Naive thymus-derived CD4-positive, alpha-beta T cell (primary cell): ENCODE results near the gene TMEM120A. TPM values are rescaled to one million over a fixed set of nuclear protein-coding genes. Genes with fewer than 3 reads are reported as not detected.

Experiments used
- ATAC-seq: fragments of 150-1000 bp; cut with Tn5 transposase; 2 replicates; pipeline ENCODE4 v1.10.0; 2021; ENCODE audit warnings: mild to moderate bottlenecking, moderate library complexity
- CTCF ChIA-PET: fragments of 350-600 bp; sonication (Branson Sonifier 250); formaldehyde crosslinking; loops from one replicate; lab custom pipeline; 2021; ENCODE audit warnings: antibody characterized with exemption; lab: Charles Lee
- POLR2A ChIA-PET: fragments of 350-600 bp; sonication (Branson Sonifier 250); formaldehyde crosslinking; loops from one replicate; lab custom pipeline; 2021; ENCODE audit warnings: antibody characterized with exemption, inconsistent platforms; lab: Charles Lee
- DNase-seq, 9 donors: peaks; one replicate each; pipeline versions ENCODE4 v3.0.0 to v3.0.0-alpha.2; 2020 to 2022; ENCODE audit warnings: mixed read lengths in 1 of 9
- H3K27ac ChIP-seq: one replicate; pipeline ENCODE4 v1.7.0; 2013; ENCODE audit warnings: mild to moderate bottlenecking, low read depth, low read length, moderate library complexity
- H3K27me3 ChIP-seq, 2 donors: one replicate each; pipeline ENCODE4 v1.7.0; 2013; ENCODE audit warnings: low read length in 2 of 2, mild to moderate bottlenecking in 2 of 2, moderate library complexity in 2 of 2; ENCODE audit not compliant: control insufficient read depth in 2 of 2, insufficient read depth in 2 of 2
- H3K36me3 ChIP-seq, 3 experiments: 1 replicate in 2 of 3; 2 replicates in 1 of 3; pipeline ENCODE4 v1.7.0; 2013; ENCODE audit warnings: low read length in 3 of 3, mild to moderate bottlenecking in 3 of 3, moderate library complexity in 1 of 3; ENCODE audit not compliant: insufficient read depth in 3 of 3, control insufficient read depth in 2 of 3
- H3K4me1 ChIP-seq, 2 donors: one replicate each; pipeline ENCODE4 v1.7.0; 2013; ENCODE audit warnings: low read length in 2 of 2, mild to moderate bottlenecking in 2 of 2, moderate library complexity in 1 of 2; ENCODE audit not compliant: control insufficient read depth in 2 of 2, insufficient read depth in 2 of 2
- H3K4me3 ChIP-seq: 2 replicates; pipeline ENCODE4 v1.7.0; 2013; ENCODE audit warnings: mild to moderate bottlenecking, low read length
- H3K9me3 ChIP-seq, 3 experiments: 1 replicate in 2 of 3; 2 replicates in 1 of 3; pipeline ENCODE4 v1.7.0; 2013; ENCODE audit warnings: low read length in 3 of 3; ENCODE audit not compliant: control insufficient read depth in 2 of 3
- H3K27ac Mint-ChIP-seq, 9 donors: one replicate each; pipeline ENCODE4 v1.8.0; 2020 to 2022; ENCODE audit warnings: mixed read lengths in 9 of 9, mild to moderate bottlenecking in 8 of 9, moderate library complexity in 5 of 9, inconsistent platforms in 2 of 9
- H3K27me3 Mint-ChIP-seq, 5 donors: one replicate each; pipeline ENCODE4 v1.8.0; 2021 to 2022; ENCODE audit warnings: mixed read lengths in 5 of 5, mild to moderate bottlenecking in 1 of 5
- H3K36me3 Mint-ChIP-seq, 5 donors: one replicate each; pipeline ENCODE4 v1.8.0; 2020 to 2022; ENCODE audit warnings: mixed read lengths in 5 of 5, mild to moderate bottlenecking in 3 of 5, inconsistent platforms in 1 of 5
- H3K4me1 Mint-ChIP-seq, 7 donors: one replicate each; pipeline ENCODE4 v1.8.0; 2020 to 2022; ENCODE audit warnings: mixed read lengths in 7 of 7, mild to moderate bottlenecking in 3 of 7, inconsistent platforms in 1 of 7
- H3K4me3 Mint-ChIP-seq, 10 donors: one replicate each; pipeline ENCODE4 v1.8.0; 2020 to 2022; ENCODE audit warnings: mild to moderate bottlenecking in 10 of 10, mixed read lengths in 10 of 10, moderate library complexity in 6 of 10, inconsistent platforms in 2 of 10
- H3K9me3 Mint-ChIP-seq, 11 donors: one replicate each; pipeline ENCODE4 v1.8.0; 2020 to 2022; ENCODE audit warnings: mixed read lengths in 11 of 11, mild to moderate bottlenecking in 4 of 11, inconsistent platforms in 1 of 11, moderate library complexity in 1 of 11
- intact Hi-C, 2 donors: fragments of 100-400 bp; cut with micrococcal nuclease; formaldehyde crosslinking; loops; one replicate each; pipeline ENCODE4 v1.15.1; 2023
- polyA plus RNA-seq, 2 donors: library from polyadenylated mRNA; unstranded; fragments of 300-500 nt; fragmentation: Illumina TruSeq; gene quantifications; one replicate each; pipeline ENCODE4 v1.2.3, GENCODE V29; 2021
- total RNA-seq, 6 experiments: library from RNA in 5 of 6; stranded (reverse) in 5 of 6; gene quantifications; 1 replicate in 5 of 6; 2 replicates in 1 of 6; pipeline ENCODE4 v1.2.3 and lab custom pipeline; 2021 to 2026

The TMEM120A gene
- total and polyA plus RNA-seq, 7 experiments from 2014 or later, result 19.1 to 38.6 (median 25.2) TPM

- H3K4me3 Mint-ChIP-seq, result no peak overlapping the region
- H3K27me3 ChIP-seq, result no peaks in the 10 kb centered on the region
- H3K9me3 Mint-ChIP-seq, result no peaks in the 10 kb centered on the region
- no peak for ATAC-seq
- no peak overlapping the region for H3K27ac ChIP-seq
- peaks cover 0 to 21% (median 14%) of the 10 kb centered on the region in 7 donors for H3K4me1 Mint-ChIP-seq
- H3K4me3 ChIP-seq, result no peak overlapping the region
- H3K27ac Mint-ChIP-seq, result no peak overlapping the region
- DNase-seq, result no peak
- ChIA-PET POLR2A (no interaction called here), CTCF (no interaction called here)
- intact Hi-C loops, result no loop called here
- H3K27me3 Mint-ChIP-seq, result no peaks in the 10 kb centered on the region
- H3K36me3 Mint-ChIP-seq, result peaks cover 5 to 40% (median 13%) of the 10 kb centered on the region in 5 donors
- H3K9me3 ChIP-seq, result no peaks in the 10 kb centered on the region
- no peaks in the 10 kb centered on the region for H3K4me1 ChIP-seq
- peaks cover 0 to 31% (median 4%) of the 10 kb centered on the region in 3 experiments for H3K36me3 ChIP-seq
Measured at GRCh38 chr7:76000566-76000965, 6.2 kb upstream of the TMEM120A start.

- intact Hi-C loops, result no loop called here
- ATAC-seq, result no peak
- H3K4me1 Mint-ChIP-seq, result peaks cover 0 to 25% (median 19%) of the 10 kb centered on the region in 7 donors
- H3K9me3 ChIP-seq, result no peaks in the 10 kb centered on the region
- H3K4me1 ChIP-seq, result peaks cover 6 to 10% of the 10 kb centered on the region in 2 donors
- H3K36me3 ChIP-seq, result peaks cover 0 to 20% (median 0%) of the 10 kb centered on the region in 3 experiments
- no peaks in the 10 kb centered on the region for H3K27me3 ChIP-seq
- no peak for DNase-seq
- ChIA-PET CTCF (interaction anchor here (1.5 kb wide), 1 partner anchor 22 kb away, joined by 7 read pairs; no protein-coding TSS in a partner anchor), POLR2A (interaction anchor here (1.6 kb wide), 1 partner anchor 84 kb away, joined by 4 read pairs; the partner anchor contains the start of gene POR)
- H3K27ac Mint-ChIP-seq, result no peak overlapping the region
- no peaks in the 10 kb centered on the region for H3K27me3 Mint-ChIP-seq
- H3K4me3 ChIP-seq, result no peak overlapping the region
- H3K36me3 Mint-ChIP-seq, result peaks cover 0 to 29% (median 6%) of the 10 kb centered on the region in 5 donors
- H3K27ac ChIP-seq, result no peak overlapping the region
- H3K9me3 Mint-ChIP-seq, result no peaks in the 10 kb centered on the region
- no peak overlapping the region for H3K4me3 Mint-ChIP-seq
Measured at GRCh38 chr7:75998038-75998437, 3.6 kb upstream of the TMEM120A start.

GRCh38 chr7:75996476-75996875 lies 2.1 kb upstream of the TMEM120A start:
- Histone ChIP-seq H3K4me1 (peaks cover 6 to 10% of the 10 kb centered on the region in 2 donors), H3K4me3 (no peak overlapping the region), H3K27me3 (no peaks in the 10 kb centered on the region), H3K36me3 (peaks cover 0 to 18% (median 0%) of the 10 kb centered on the region in 3 experiments), H3K9me3 (no peaks in the 10 kb centered on the region), H3K27ac (no peak overlapping the region)
- DNase-seq, result no peak
- ChIA-PET CTCF (interaction anchor here (1.5 kb wide), 1 partner anchor 24 kb away, joined by 7 read pairs; no protein-coding TSS in a partner anchor), POLR2A (interaction anchor here (1.1 kb wide), 1 partner anchor 12 kb away, joined by 3 read pairs; no protein-coding TSS in a partner anchor)
- Mint-ChIP-seq H3K27me3 (no peaks in the 10 kb centered on the region), H3K4me3 (peak overlapping the region in 3 of 10 donors; percentile 1 to 67 (median 26)), H3K4me1 (peaks cover 5 to 28% (median 24%) of the 10 kb centered on the region in 7 donors), H3K36me3 (peaks cover 0 to 23% (median 4%) of the 10 kb centered on the region in 5 donors), H3K9me3 (no peaks in the 10 kb centered on the region), H3K27ac (peak overlapping the region in 3 of 9 donors; percentile 14 to 28 (median 24))
- intact Hi-C loops, result no loop called here
- no peak for ATAC-seq

GRCh38 chr7:75995996-75996395 lies 1.6 kb upstream of the TMEM120A start:
- peaks cover 0 to 18% (median 0%) of the 10 kb centered on the region in 3 experiments for H3K36me3 ChIP-seq
- H3K4me1 ChIP-seq, result peaks cover 6 to 10% of the 10 kb centered on the region in 2 donors
- H3K27me3 ChIP-seq, result no peaks in the 10 kb centered on the region
- Mint-ChIP-seq H3K4me3 (peak overlapping the region in 8 of 10 donors; percentile 1 to 82 (median 54)), H3K4me1 (peaks cover 5 to 28% (median 25%) of the 10 kb centered on the region in 7 donors), H3K27ac (peak overlapping the region in 2 of 9 donors; percentile 24 to 28), H3K9me3 (no peaks in the 10 kb centered on the region), H3K36me3 (peaks cover 0 to 21% (median 4%) of the 10 kb centered on the region in 5 donors), H3K27me3 (no peaks in the 10 kb centered on the region)
- CTCF ChIA-PET, result no interaction called here
- no peak overlapping the region for H3K27ac ChIP-seq
- intact Hi-C loops, result no loop called here
- ATAC-seq, result no peak
- H3K9me3 ChIP-seq, result no peaks in the 10 kb centered on the region
- no peak for DNase-seq
- POLR2A ChIA-PET, result interaction anchor here (0.6 to 1.1 kb wide), 2 partner anchors 13 to 94 kb away, joined by 3 to 4 read pairs; no protein-coding TSS in a partner anchor
- no peak overlapping the region for H3K4me3 ChIP-seq

GRCh38 chr7:75995052-75995471 lies 667 bp upstream of the TMEM120A start:
- Mint-ChIP-seq H3K4me3 (peak overlapping the region; percentile 62 to 82 (median 75)), H3K36me3 (peaks cover 0 to 21% (median 4%) of the 10 kb centered on the region in 5 donors), H3K27ac (peak overlapping the region in 3 of 9 donors; percentile 48 to 65 (median 51)), H3K9me3 (peaks cover 0 to 1% (median 0%) of the 10 kb centered on the region in 11 donors), H3K27me3 (no peaks in the 10 kb centered on the region), H3K4me1 (peaks cover 12 to 32% (median 29%) of the 10 kb centered on the region in 7 donors)
- DNase-seq (no peak), ATAC-seq (no peak)
- no peaks in the 10 kb centered on the region for H3K9me3 ChIP-seq
- H3K27ac ChIP-seq, result peak overlapping the region; percentile 49
- POLR2A ChIA-PET, result interaction anchor here (1.0 to 1.9 kb wide), 3 partner anchors 53 to 117 kb away, joined by 4 to 7 read pairs (median 5); partner anchors contain the start of genes MDH2, RHBDD2 and STYXL1
- H3K36me3 ChIP-seq, result peaks cover 0 to 9% (median 0%) of the 10 kb centered on the region in 3 experiments
- peaks cover 6 to 10% of the 10 kb centered on the region in 2 donors for H3K4me1 ChIP-seq
- no peaks in the 10 kb centered on the region for H3K27me3 ChIP-seq
- CTCF ChIA-PET, result interaction anchor here (0.5 kb wide), 1 partner anchor 364 kb away, joined by 3 read pairs; the partner anchor contains the start of gene YWHAG
- intact Hi-C loops, result no loop called here
- H3K4me3 ChIP-seq, result peak overlapping the region; percentile 84

- Mint-ChIP-seq H3K4me1 (peaks cover 12 to 40% (median 34%) of the 10 kb centered on the region in 7 donors), H3K36me3 (peaks cover 0 to 18% (median 4%) of the 10 kb centered on the region in 5 donors), H3K27me3 (no peaks in the 10 kb centered on the region), H3K27ac (peak overlapping the region in 4 of 9 donors; percentile 23 to 55 (median 46)), H3K9me3 (peaks cover 0 to 1% (median 0%) of the 10 kb centered on the region in 11 donors), H3K4me3 (peak overlapping the region; percentile 58 to 82 (median 74))
- Histone ChIP-seq H3K27ac (peak overlapping the region; percentile 80), H3K36me3 (peaks cover 0 to 8% (median 0%) of the 10 kb centered on the region in 3 experiments), H3K9me3 (no peaks in the 10 kb centered on the region), H3K27me3 (no peaks in the 10 kb centered on the region), H3K4me3 (peak overlapping the region; percentile 84), H3K4me1 (peaks cover 6 to 10% of the 10 kb centered on the region in 2 donors)
- ChIA-PET CTCF (interaction anchor here (1.1 kb wide), 1 partner anchor 65 kb away, joined by 5 read pairs; no protein-coding TSS in a partner anchor), POLR2A (interaction anchor here (1.1 to 1.9 kb wide), 2 partner anchors 10 to 54 kb away, joined by 3 to 7 read pairs; partner anchors contain the start of genes MDH2 and STYXL1)
- ATAC-seq (peak; percentile 9), DNase-seq (peak in 2 of 9 donors; percentile 13 to 20)
- intact Hi-C loops, result loop anchor here (1.0 kb wide), 6 partner anchors 15 to 256 kb away; partner anchors contain the start of genes MDH2 (in 2 of the 2), POR (in 2 of the 2) and HIP1 (in 1 of the 2)
Measured at GRCh38 chr7:75993689-75994387, 557 bp downstream of the TMEM120A start.
